SK-N-SH (cell line): ENCODE data around the gene SIAH3.

Experiments
- CTCF ChIP-seq: fragments of 200-600 bp; sonication (generic); IDR thresholded peaks from 2 replicates; pipeline ENCODE4 v1.6.1; 2017; ENCODE audit warnings: antibody characterized with exemption, mild to moderate bottlenecking, moderate library complexity
- EP300 ChIP-seq, 2 experiments: IDR thresholded peaks; 2 replicates each; pipeline versions ENCODE4 v1.4.0 to v1.6.1; 2012; ENCODE audit warnings: borderline replicate concordance in 1 of 2, low read depth in 1 of 2, low read length in 1 of 2
- EZH2phosphoT487 ChIP-seq: fragments of 200-600 bp; sonication (generic); IDR thresholded peaks from 2 replicates; pipeline ENCODE4 v1.6.1; 2017; ENCODE audit warnings: low read depth, mixed run types, mild to moderate bottlenecking, antibody characterized with exemption, moderate library complexity, borderline replicate concordance
- FOXM1 ChIP-seq: IDR thresholded peaks from 2 replicates; pipeline ENCODE4 v1.4.0; 2012; ENCODE audit warnings: low read depth, mild to moderate bottlenecking
- GATA2 ChIP-seq: sonication (generic); formaldehyde crosslinking; IDR thresholded peaks from 2 replicates; pipeline ENCODE4 v1.5.0; 2020; ENCODE audit warnings: mild to moderate bottlenecking, missing genetic modification reagents
- IRF3 ChIP-seq: fragments of 150-350 bp; IDR thresholded peaks from 2 replicates; pipeline ENCODE4 v1.6.1; 2016; ENCODE audit warnings: mild to moderate bottlenecking, low read depth, low read length
- MAX ChIP-seq: IDR thresholded peaks from 2 replicates; pipeline ENCODE4 v1.4.0; 2012; ENCODE audit warnings: low read depth
- POLR2AphosphoS5 ChIP-seq: IDR thresholded peaks from 2 replicates; pipeline ENCODE4 v1.6.1; 2012; ENCODE audit warnings: low read depth, low read length
- RAD21 ChIP-seq: IDR thresholded peaks from 2 replicates; pipeline ENCODE4 v1.6.1; 2012; ENCODE audit warnings: mild to moderate bottlenecking, low read length
- RFX5 ChIP-seq: IDR thresholded peaks from 2 replicates; pipeline ENCODE4 v1.6.1; 2012; ENCODE audit warnings: mild to moderate bottlenecking, improper control_type of control experiment, low read length
- RXRA ChIP-seq: IDR thresholded peaks from 2 replicates; pipeline ENCODE4 v1.4.0; 2012; ENCODE audit warnings: low read depth, mild to moderate bottlenecking, borderline replicate concordance
- SIN3A ChIP-seq: IDR thresholded peaks from 2 replicates; pipeline ENCODE4 v1.6.1; 2012; ENCODE audit warnings: low read depth, mild to moderate bottlenecking, low read length, moderate library complexity, borderline replicate concordance
- TEAD4 ChIP-seq: IDR thresholded peaks from 2 replicates; pipeline ENCODE4 v1.4.0; 2012; ENCODE audit warnings: mild to moderate bottlenecking, borderline replicate concordance; ENCODE audit not compliant: insufficient read depth
- ZBTB33 ChIP-seq: IDR thresholded peaks from 2 replicates; pipeline ENCODE4 v1.4.0; 2012; ENCODE audit warnings: low read depth, borderline replicate concordance

GRCh38 chr13:45849408-45849807 is 2.1 kb downstream of the SIAH3 start:
- no peak for TF ChIP-seq EP300 (IDR thresholded peaks at IDR 0.05; ENCODE audit: borderline replicate concordance in 1 of 2, low read depth in 1 of 2, low read length in 1 of 2)
- no peak for TF ChIP-seq FOXM1
- TF ChIP-seq POLR2AphosphoS5: no peak
- TF ChIP-seq RFX5: no peak
- no peak for TF ChIP-seq CTCF
- no peak for TF ChIP-seq EZH2phosphoT487
- no peak for TF ChIP-seq GATA2 (CRISPR knock-in tag)
- TF ChIP-seq ZBTB33: no peak
- TF ChIP-seq RAD21: no peak
- no peak for TF ChIP-seq RXRA
- no peak for TF ChIP-seq TEAD4
- TF ChIP-seq MAX: no peak
- TF ChIP-seq SIN3A: no peak
- no peak for TF ChIP-seq IRF3
